DMS114 treated with DMSO at 0.1 percent for 48 hours (cell line): ENCODE results near the gene MIDN.

Source experiments
- DNase-seq: peaks from one replicate; lab custom pipeline; 2025; ENCODE audit not compliant: unreplicated experiment; lab: John Stamatoyannopoulos, UW

Gene MIDN

GRCh38 chr19:1220976-1221903, 27.1 kb upstream of the MIDN start:
- no peak for DNase-seq

GRCh38 chr19:1221904-1222255, 26.5 kb upstream of the MIDN start:
- DNase-seq = no peak

- DNase-seq = no peak
Measured at GRCh38 chr19:1222394-1222793, 26.0 kb upstream of the MIDN start.

DNA sequence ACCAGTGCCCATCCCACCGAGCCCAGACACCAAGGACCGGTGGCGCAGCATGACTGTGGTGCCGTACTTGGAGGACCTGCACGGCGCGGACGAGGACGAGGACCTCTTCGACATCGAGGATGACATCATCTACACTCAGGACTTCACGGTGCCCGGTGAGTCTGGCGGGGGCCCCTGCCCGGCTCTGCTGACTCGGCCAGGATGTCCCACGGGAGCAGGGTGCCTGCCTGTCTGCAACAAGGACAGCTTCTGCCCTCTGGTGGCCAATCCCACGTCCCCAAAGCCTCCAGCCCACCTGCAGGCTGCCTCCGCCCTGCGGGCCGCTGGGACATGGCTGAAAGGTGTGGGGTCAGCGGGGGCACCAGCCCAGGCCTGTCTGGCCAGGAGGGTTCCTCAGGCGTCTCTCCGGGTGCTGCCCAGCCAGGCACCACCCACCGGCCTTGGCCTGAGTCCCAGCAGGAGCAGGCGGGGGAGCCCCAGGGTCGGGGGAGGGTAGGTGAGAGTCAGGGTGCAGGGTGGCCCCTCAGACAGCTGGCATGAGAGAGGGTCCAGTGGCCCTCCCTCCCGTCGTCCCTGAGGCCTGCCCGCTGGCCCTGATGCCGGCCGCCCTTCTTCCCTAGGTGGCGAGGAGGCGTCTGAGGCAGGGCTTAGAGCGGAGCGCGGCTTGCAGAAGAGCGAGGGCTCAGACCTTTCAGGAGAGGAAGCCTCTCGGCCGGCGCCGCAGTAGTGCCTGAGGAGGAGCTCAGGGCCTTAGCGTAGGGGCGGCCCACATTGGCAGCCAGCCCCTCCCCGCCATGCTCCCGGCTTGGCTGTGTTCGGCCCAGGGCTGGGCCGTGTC, 25.1 kb upstream of the MIDN start:
- DNase-seq = no peak

DNA sequence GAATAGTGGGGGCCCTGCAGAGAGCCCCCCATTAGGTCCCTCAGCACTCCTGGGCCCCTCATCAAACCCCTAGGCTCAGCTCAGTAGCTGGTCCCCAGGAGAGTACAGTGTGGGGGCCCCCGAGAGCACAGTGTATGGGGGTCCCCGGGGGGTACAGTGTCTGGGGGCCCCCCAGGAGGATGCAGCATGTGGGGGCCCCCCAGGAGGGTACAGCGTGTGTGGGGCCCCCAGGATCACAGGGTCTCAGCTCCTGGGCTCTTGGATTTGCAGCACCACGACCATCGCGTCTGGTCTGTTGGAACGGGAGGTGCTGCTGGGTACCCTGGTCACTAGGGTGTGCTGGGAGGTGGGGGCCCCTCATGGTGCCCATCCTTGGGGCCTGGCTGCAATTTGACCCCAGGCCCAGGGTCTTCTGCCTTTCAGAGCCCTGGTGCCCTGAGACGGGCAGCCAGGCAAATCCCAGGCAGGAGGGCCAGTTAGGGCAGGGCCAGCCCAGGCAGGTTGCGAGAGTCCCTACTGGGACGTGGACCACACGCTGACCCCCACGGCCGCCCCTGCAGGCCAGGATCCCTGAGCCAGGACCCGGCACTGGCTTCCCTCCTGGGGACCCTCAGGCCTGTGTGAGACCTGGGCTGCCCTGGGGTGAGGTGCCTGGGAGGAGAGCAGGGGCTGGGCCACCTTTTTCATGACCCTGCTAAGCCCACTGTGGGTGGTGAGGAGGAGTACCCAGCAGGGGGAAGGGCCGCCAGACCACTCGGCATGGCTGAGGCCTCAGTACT, 24.1 kb upstream of the MIDN start:
- no peak for DNase-seq

- DNase-seq = no peak
Measured at GRCh38 chr19:1224847-1225246, 23.5 kb upstream of the MIDN start.

DNA sequence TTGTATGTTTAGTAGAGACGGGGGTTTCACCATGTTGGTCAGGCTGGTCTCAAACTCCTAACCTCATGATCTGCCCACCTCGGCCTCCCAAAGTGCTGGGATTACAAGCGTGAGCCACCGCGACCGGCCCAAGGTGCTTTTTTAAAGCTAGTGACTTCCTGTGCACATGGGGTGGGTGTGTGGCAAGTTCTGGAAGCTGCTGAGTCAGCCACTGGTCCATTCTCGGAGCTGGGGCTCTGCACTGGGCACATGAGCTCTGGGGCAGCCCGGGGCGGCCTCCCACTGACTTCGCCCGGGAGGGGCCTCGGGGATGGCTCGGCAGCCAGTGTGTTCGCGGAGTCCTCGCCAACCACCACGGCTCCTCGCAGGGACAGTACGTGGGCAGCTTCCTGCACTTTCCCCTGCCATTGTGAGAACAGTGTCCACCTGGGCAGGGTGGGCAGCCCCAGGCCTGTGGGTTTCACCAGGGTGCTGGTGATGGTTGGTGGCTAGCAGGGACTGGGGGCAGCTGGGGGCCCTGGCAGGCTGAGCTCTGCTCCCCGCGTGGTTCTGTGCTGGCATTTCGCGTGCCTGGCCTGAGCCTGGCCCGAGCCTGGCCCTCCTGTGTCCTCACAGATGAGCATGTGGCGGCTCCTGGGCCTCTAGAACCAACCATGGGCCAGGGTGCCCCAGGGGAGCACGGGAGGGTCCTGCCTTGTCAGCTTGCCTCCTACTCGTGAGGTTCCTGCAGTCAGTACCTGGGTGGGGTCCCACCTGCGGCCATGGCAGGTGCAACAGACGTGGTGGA, 22.8 kb upstream of the MIDN start:
- no peak for DNase-seq

- no peak for DNase-seq
Measured at GRCh38 chr19:1226227-1226518, 22.2 kb upstream of the MIDN start.

DNA sequence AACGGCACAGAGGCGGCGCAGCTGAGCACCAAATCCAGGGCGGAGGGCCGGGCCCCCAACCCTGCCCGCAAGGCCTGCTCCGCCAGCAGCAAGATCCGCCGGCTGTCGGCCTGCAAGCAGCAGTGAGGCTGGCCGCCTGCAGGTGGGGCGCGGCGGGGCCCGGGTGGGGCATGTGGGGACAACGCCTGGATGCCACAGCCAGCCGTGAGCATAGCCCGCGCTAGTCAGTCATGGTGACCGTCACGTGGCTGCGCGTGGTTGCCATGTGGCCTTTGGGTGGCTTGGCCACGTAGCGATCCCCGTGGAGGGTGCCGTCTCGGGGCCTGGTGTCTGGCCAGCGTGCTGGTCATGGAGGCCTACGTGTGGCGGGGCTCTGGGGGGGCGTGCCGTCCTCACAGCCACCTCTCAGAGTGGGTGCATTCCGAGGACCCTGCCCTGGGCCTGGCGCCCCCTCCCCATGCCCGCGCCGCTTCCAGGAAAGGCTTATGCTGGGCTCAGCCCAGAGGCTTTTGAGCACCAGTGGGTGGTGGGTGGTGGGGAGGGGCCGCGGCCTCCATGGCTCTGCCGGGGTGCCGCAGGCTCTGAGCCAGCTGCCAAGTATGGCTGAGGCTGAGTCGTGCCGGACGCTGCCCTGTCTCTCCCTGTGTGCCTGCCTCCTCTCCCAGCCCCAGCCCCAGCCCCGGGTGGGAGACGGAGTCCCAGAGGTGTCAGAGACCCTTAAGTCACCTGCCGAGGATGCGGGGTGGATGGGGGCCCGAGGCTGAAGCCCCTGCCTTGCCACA, 21.7 kb upstream of the MIDN start:
- no peak for DNase-seq

DNA sequence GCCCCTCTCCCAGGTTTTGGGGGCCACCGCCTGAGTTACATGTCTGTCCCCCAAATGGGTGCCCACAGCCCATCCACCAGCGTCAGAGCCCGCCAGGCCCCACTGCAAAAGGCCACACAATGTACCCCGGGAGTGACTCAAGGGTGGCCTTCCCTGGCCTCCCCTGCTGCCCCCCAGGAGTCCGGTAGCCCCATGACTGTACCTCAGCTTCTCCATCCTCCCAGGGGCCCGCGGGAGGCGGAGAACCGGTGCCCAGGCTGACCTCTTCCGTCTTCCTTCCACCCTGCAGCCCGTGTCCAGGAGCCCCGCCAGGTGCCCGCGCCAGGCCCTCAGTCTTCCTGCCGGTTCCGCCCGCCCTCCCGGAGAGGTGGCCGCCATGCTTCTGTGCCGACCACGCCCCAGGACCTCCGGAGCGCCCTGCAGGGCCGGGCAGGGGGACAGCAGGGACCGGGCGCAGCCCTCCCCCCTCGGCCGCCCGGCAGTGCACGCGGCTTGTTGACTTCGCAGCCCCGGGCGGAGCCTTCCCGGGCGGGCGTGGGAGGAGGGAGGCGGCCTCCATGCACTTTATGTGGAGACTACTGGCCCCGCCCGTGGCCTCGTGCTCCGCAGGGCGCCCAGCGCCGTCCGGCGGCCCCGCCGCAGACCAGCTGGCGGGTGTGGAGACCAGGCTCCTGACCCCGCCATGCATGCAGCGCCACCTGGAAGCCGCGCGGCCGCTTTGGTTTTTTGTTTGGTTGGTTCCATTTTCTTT, 20.9 kb upstream of the MIDN start:
- no peak for DNase-seq

- no peak for DNase-seq
Measured at GRCh38 chr19:1228161-1228957, 20.0 kb upstream of the MIDN start.

- no peak for DNase-seq
Measured at GRCh38 chr19:1229056-1229923, 19.1 kb upstream of the MIDN start.

GRCh38 chr19:1229924-1230782, 18.2 kb upstream of the MIDN start:
- no peak for DNase-seq

DNA sequence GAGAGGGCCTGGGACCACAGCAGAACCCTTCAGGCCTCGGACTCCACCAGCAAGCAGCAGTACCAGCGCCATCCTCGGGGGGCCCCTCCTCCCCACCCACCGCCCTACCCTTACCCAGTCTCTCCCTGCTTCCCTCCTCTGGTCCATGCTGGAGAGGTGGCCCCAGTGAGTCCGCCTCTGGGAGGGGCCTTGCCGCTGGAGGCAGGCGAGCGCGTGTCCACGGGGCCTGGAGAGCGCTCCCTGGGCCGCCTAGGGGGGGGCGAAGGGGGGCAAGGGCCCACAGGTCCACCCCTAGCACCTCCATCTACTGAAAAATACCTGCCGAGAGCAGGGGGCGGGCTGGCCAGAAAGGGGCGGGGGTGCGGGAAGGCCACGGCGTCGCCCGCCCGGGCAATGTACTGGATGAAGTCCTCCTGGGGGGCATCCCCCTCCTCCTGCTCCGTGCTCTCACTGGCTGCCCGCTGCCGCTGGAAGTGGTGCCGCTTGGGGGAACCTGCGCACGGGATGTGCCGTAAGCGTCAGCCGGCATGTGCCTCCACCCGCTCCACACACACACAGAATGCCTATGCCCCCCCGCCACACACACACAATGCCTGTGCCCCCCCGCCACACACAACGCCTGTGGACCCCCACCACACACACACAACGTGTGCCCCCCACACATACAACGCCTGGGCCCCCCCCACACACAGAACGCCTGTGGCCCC, 17.4 kb upstream of the MIDN start:
- no peak for DNase-seq

GRCh38 chr19:1231729-1232637, 16.4 kb upstream of the MIDN start:
- no peak for DNase-seq
